Kidney capillary endothelial cell (primary cell): ENCODE data around the gene TSPAN9.

ENCODE experiments used
- DNase-seq: peaks from one replicate; pipeline ENCODE4 v3.0.0-alpha.2; 2018; ENCODE audit warnings: low spot score

Gene TSPAN9

GRCh38 chr12:3187846-3188770 is 110.9 kb downstream of the TSPAN9 start:
- no peak for DNase-seq

- DNase-seq, result no peak
Measured at GRCh38 chr12:3189282-3189681, 112.1 kb downstream of the TSPAN9 start.

- DNase-seq, result no peak
Measured at GRCh38 chr12:3190101-3190500, 112.9 kb downstream of the TSPAN9 start.

GRCh38 chr12:3191450-3191849 is 114.3 kb downstream of the TSPAN9 start:
- DNase-seq, result no peak

GRCh38 chr12:3192221-3192620 is 115.0 kb downstream of the TSPAN9 start:
- DNase-seq, result no peak

GRCh38 chr12:3193131-3193530 is 116.0 kb downstream of the TSPAN9 start:
- no peak for DNase-seq

GRCh38 chr12:3193755-3194154 is 116.6 kb downstream of the TSPAN9 start:
- no peak for DNase-seq

GRCh38 chr12:3195337-3195736 is 118.2 kb downstream of the TSPAN9 start:
- no peak for DNase-seq

- no peak for DNase-seq
Measured at GRCh38 chr12:3195859-3196483, 118.8 kb downstream of the TSPAN9 start.

GRCh38 chr12:3196488-3196887 is 119.3 kb downstream of the TSPAN9 start:
- no peak for DNase-seq

- DNase-seq, result no peak
Measured at GRCh38 chr12:3197131-3197818, 120.1 kb downstream of the TSPAN9 start.

GRCh38 chr12:3199551-3200031 is 122.4 kb downstream of the TSPAN9 start:
- no peak for DNase-seq

- no peak for DNase-seq
Measured at GRCh38 chr12:3200032-3200617, 122.9 kb downstream of the TSPAN9 start.

GRCh38 chr12:3200814-3201233 is 123.6 kb downstream of the TSPAN9 start:
- no peak for DNase-seq

GRCh38 chr12:3201339-3202051 is 124.3 kb downstream of the TSPAN9 start:
- DNase-seq, result no peak

GRCh38 chr12:3202096-3202495 is 124.9 kb downstream of the TSPAN9 start:
- no peak for DNase-seq

GRCh38 chr12:3202734-3203446 is 125.7 kb downstream of the TSPAN9 start:
- no peak for DNase-seq

GRCh38 chr12:3203713-3204112 is 126.5 kb downstream of the TSPAN9 start:
- DNase-seq, result no peak

- DNase-seq, result no peak
Measured at GRCh38 chr12:3204143-3204542, 127.0 kb downstream of the TSPAN9 start.

- DNase-seq, result no peak
Measured at GRCh38 chr12:3204730-3205531, 127.8 kb downstream of the TSPAN9 start.
